NCI-H2107 (cell line): ENCODE measurements around the gene AMN.

Experiments used
- DNase-seq: peaks from one replicate; lab custom pipeline; 2025; lab: John Stamatoyannopoulos, UW

The AMN gene

GRCh38 chr14:102898776-102899515, 23.5 kb upstream of the AMN start:
- DNase-seq: no peak

- DNase-seq: no peak
Observed at GRCh38 chr14:102899516-102899900, 23.0 kb upstream of the AMN start.

- DNase-seq: no peak
Observed at GRCh38 chr14:102900631-102901571, 21.6 kb upstream of the AMN start.

- no peak for DNase-seq
Observed at GRCh38 chr14:102901633-102902032, 20.8 kb upstream of the AMN start.

- no peak for DNase-seq
Observed at GRCh38 chr14:102902086-102902485, 20.4 kb upstream of the AMN start.

- peak; percentile 73 for DNase-seq
Observed at GRCh38 chr14:102902523-102903247, 19.8 kb upstream of the AMN start.

- DNase-seq: no peak
Observed at GRCh38 chr14:102903248-102903888, 19.1 kb upstream of the AMN start.

GRCh38 chr14:102903889-102904512, 18.5 kb upstream of the AMN start:
- DNase-seq: no peak

GRCh38 chr14:102905116-102906108, 17.1 kb upstream of the AMN start:
- DNase-seq: no peak

- DNase-seq: no peak
Observed at GRCh38 chr14:102906616-102907302, 15.7 kb upstream of the AMN start.

- no peak for DNase-seq
Observed at GRCh38 chr14:102907303-102907844, 15.1 kb upstream of the AMN start.

GRCh38 chr14:102907980-102908730, 14.3 kb upstream of the AMN start:
- DNase-seq: no peak

GRCh38 chr14:102908766-102909455, 13.6 kb upstream of the AMN start:
- no peak for DNase-seq

GRCh38 chr14:102909462-102909861, 13.0 kb upstream of the AMN start:
- no peak for DNase-seq

- no peak for DNase-seq
Observed at GRCh38 chr14:102909911-102910310, 12.6 kb upstream of the AMN start.

- DNase-seq: no peak
Observed at GRCh38 chr14:102910442-102910841, 12.0 kb upstream of the AMN start.

- DNase-seq: no peak
Observed at GRCh38 chr14:102911541-102911951, 10.9 kb upstream of the AMN start.
